CD4-positive, alpha-beta T cell treated with Interleukin-10 for 1 hour (primary cell): Measurements from ENCODE around the gene SHC1.

Experiments
- DNase-seq: peaks from one replicate; pipeline ENCODE4 v3.0.0-alpha.2; 2020

SHC1 gene

DNA sequence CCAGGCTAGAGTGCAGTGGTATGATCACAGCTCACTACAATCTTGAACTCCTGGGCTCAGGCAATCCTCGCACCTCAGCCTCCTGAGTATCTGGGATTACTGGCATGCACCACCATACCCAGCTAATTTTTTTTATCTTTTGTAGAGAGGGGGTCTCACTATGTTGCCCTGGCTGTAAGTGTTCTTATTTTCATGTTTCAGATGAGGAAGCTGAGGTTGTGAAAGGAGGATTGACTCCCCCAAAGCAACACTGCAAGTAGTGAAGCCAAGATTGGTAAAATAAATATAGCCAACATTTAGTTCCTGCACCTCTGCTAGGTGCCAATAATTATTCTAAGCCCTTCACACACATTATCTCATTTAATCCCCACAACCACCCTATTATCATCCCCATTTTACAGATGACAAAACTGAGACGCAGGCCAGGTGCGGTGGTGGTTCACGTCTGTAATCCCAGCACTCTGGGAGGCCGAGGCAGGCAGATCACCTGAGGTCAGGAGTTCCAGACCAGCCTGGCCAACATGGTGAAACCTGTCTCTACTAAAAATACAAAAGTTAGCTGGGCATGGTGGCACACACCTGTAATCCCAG is 36.1 kb downstream of the SHC1 start:
- no peak for DNase-seq

DNA sequence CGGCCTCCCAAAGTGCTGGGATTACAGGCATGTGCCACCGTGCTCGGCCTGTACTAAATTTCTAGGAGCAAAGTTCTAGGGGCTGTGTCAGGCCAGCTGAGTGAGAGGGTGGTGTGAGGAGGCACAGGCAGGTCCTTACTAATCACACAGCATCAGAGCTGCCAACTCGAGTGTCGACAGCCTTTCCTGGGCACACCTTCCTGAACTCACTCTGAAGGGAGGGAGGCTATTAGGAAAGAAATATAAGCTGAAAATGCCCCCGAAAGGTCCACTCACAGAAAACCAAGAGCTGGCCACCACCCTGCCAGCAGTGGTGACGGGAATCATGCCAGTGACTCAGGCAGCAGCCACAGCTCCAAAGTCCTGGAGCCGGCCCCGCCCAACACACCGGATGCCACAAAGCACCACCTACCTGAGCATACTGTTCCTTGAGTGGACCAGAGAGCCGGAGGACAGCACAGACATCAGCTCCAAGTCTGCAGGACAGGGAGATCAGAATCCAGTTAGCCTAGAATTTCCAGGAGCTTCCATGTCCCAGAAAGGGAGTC is 38.5 kb downstream of the SHC1 start:
- DNase-seq, result no peak

DNA sequence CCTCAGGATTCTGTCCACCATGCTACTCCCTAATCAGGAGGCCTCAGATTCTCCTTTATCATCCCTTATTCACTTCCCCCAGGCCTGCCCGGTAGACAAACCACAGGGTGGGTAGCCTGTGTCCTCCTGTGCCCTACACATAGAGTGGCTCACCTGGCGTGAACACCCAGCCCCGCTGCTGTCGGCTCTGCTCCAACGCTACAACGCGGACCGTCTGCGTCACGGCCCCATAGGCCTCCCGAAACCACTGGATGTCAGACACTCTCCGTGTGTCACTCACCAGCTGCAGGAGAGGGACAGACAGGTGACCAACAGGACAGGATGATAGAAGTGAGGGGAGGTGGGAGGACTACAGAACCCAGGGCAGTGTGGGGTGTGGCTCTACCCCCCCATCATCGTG is 44.3 kb downstream of the SHC1 start:
- no peak for DNase-seq

DNA sequence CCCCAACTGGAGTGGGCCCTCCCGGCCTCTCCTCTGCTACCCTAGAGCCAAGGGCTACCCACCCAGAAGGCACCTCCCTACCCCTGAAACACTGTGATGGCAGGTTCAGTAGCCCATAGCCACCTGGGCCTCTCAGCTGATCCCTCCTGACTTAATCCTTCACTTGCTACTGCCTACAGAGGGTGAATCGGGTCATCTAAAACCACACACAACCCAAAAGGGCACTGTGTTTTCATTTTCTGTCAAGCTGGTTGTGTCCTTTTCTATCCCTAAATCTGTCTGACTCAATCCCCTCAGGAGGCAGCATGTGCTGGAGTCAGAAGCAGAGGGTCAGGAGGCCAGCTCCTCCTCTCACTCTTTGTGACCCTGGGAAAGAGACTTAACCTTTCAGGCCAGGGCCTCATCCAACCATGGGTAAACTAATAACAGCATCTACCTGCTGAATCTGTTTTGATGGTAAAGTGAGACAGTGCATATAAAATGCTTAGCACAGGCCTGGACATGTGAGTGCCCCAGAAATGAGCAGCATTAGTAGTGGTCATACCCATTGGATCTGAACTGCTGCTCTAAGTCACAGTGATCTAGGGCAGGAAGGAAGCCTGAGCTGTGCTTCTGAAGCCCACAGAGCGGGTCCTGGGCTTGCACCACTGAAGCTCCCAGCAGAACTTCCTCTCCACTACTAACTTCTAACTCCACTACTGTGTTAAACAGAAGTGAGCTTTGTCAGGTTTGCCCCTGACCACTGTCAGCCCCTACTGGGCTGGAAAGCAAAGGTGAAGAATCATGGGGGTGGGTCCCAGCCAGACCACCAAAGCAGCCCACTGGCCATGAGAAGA is 45.0 kb downstream of the SHC1 start:
- no peak for DNase-seq

DNA sequence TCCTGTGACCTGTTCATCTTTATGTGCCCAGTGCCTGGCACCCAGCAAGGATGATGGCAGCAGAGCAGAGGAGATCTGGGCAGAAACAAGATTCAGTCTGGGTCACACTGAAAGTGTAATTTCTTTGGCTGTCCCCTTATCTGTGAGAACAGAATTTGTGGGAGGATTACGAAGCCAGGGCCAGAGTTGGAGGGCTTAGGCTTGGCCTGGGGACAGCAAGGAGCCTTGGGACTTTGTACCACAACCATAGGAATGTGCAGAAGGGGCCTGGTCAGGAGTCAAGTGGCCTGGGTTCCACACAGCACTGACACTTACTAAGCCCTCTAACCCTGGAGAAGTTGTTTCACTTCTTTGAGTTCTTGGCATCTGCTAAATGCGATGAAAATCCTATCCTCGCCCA is 46.9 kb downstream of the SHC1 start:
- DNase-seq, result no peak

DNA sequence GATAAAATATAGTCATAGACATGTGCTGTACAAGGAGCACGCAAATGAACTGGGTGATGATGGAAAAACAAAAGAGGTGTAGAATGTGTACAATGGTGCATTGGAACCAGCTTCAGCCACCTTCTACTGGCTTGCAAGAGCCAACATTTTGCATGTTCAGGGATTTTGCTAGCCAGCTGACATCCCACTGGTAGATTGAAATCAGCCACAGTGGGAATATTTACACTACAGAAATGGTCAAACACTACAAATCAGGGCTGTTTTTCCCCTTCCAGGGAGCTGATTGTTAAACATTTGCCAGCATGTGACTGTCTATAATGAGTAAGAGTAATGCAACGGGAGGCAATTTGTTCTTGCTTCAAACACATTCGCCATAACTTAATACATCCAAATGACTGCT is 57.3 kb downstream of the SHC1 start:
- no peak for DNase-seq

DNA sequence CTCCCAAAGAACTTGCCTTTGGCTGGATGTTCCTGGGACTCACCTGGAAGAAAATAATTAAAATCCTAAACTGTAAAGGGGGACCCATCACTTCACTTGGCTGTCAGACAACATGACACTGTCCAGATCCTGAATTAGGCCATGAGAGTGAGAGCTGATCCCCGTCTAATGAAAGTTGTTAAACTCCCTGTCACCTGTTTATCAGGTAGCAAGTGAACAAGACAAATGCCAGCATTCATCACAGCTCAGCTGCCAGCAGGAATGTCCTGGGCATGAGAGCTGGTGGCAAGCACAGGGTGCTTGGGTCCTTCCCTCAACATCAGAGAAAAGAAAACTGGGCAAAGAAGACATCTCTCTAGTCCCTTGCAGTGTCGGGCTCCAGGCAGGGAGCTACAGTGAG is 57.8 kb downstream of the SHC1 start:
- no peak for DNase-seq
